HepG2 (cell line): ENCODE results near the gene SNAPIN. TPM values are rescaled to one million over a fixed set of nuclear protein-coding genes. Genes with fewer than 3 reads are reported as not detected.

ENCODE experiments used
- ETV6 ChIP-seq: sonication (generic); formaldehyde crosslinking; conservative IDR thresholded peaks from 2 replicates; pipeline ENCODE4 v1.4.0; 2020; ENCODE audit warnings: missing genetic modification reagents
- SOX5 ChIP-seq: IDR thresholded peaks from 2 replicates; pipeline ENCODE4 v1.6.1; 2016; ENCODE audit warnings: borderline replicate concordance
- ZFP1 ChIP-seq: IDR thresholded peaks from 2 replicates; pipeline ENCODE4 v1.6.1; 2016
- ZFX ChIP-seq: sonication (generic); formaldehyde crosslinking; IDR thresholded peaks from 2 replicates; pipeline ENCODE4 v1.4.0; 2020; ENCODE audit warnings: mild to moderate bottlenecking, low read depth, missing genetic modification reagents, moderate library complexity
- ZMYM3 ChIP-seq: sonication (generic); formaldehyde crosslinking; IDR thresholded peaks from 2 replicates; pipeline ENCODE4 v1.5.1; 2020; ENCODE audit warnings: mild to moderate bottlenecking, missing genetic modification reagents
- ZNF570 ChIP-seq: sonication (generic); formaldehyde crosslinking; IDR thresholded peaks from 2 replicates; pipeline ENCODE4 v1.4.0; 2020; ENCODE audit warnings: mild to moderate bottlenecking, missing genetic modification reagents, borderline replicate concordance
- polyA plus RNA-seq, 8 experiments: library from polyadenylated mRNA; depleted of rRNA in 3 of 8; stranded (reverse) in 7 of 8; unstranded in 1 of 8; fragments of >200 nt; fragmentation: Illumina TruSeq in 4 of 8; extraction: Trizol in 4 of 8; gene quantifications; 2 replicates each; pipeline versions ENCODE4 v1.2.1 to v1.2.3, GENCODE V29; 2011 to 2016; ENCODE audit warnings: low read depth in 4 of 8, missing spikeins in 1 of 8, mixed read lengths in 1 of 8; ENCODE audit not compliant: insufficient read depth in 1 of 8
- total RNA-seq, 5 experiments: library from RNA; depleted of rRNA; stranded (reverse); fragments of >200 nt; fragmentation: Illumina TruSeq; extraction: Trizol; gene quantifications; 2 replicates each; pipeline ENCODE4 v1.2.3, GENCODE V29; 2016; ENCODE audit warnings: low read depth in 1 of 5
- TF ChIP-seq, protein P1 (sequence below), 2 experiments: fragments of 450-650 bp in 1 of 2; sonication (generic) in 1 of 2; formaldehyde crosslinking in 1 of 2; IDR thresholded peaks; 2 replicates each; pipeline versions ENCODE4 v1.6.1 to v1.8.0; 2016 to 2022; ENCODE audit warnings: antibody characterized with exemption in 1 of 2, mild to moderate bottlenecking in 1 of 2, missing genetic modification reagents in 1 of 2
- TF ChIP-seq, protein P2 (sequence below): sonication (generic); formaldehyde crosslinking; IDR thresholded peaks from 2 replicates; pipeline ENCODE4 v1.5.1; 2020; ENCODE audit warnings: missing genetic modification reagents, mild to moderate bottlenecking, borderline replicate concordance
- TF ChIP-seq, protein P3 (sequence below): sonication (generic); formaldehyde crosslinking; IDR thresholded peaks from 2 replicates; pipeline ENCODE4 v1.4.0; 2020; ENCODE audit warnings: missing genetic modification reagents, mild to moderate bottlenecking, borderline replicate concordance
- TF ChIP-seq, protein P4 (sequence below): sonication (generic); formaldehyde crosslinking; IDR thresholded peaks from 2 replicates; pipeline ENCODE4 v1.8.0; 2022; ENCODE audit warnings: missing genetic modification reagents, mild to moderate bottlenecking, inconsistent platforms, borderline replicate concordance

SNAPIN gene
- total and polyA plus RNA-seq, 2 of the 13 experiments (the other 11 are each of a cell fraction or from before 2014, with no cell fraction given): 23.9 to 25.7 TPM

DNA sequence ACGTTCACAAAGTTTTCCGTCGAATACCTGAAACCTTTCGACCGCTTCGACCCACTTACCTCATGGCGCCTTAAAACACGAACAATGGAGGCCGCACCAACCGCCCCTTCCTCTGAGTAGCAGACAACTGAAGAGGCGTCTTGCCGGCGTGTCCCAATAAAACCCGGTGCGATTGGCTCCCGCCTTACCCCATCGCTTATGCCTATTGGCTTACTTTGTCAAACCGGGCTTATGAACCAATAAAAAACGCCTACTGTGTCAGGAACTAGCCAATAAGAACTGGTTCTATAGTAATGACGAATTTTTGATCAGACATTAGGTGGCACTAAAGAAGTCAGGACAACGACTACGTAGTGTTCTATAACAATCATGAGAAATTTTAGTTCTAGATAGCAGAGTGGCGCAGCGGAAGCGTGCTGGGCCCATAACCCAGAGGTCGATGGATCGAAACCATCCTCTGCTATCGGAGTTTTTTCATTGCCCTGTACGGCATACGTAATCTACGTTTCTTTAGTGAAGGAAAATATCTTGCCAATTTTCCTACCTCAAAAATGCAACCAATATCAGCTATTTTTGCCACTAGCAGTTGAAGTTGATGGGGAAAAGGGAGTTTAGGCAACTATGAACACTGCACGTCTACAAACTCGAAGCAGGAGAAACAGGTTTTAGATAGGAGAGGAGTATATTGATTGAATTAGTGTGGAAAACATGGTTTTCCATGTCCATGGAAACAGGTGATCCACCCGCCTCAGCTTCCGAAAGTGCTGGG, 12.5 kb downstream of the SNAPIN start, which contains the start of gene ILF2 (continued):
- TF ChIP-seq, protein P1, sequence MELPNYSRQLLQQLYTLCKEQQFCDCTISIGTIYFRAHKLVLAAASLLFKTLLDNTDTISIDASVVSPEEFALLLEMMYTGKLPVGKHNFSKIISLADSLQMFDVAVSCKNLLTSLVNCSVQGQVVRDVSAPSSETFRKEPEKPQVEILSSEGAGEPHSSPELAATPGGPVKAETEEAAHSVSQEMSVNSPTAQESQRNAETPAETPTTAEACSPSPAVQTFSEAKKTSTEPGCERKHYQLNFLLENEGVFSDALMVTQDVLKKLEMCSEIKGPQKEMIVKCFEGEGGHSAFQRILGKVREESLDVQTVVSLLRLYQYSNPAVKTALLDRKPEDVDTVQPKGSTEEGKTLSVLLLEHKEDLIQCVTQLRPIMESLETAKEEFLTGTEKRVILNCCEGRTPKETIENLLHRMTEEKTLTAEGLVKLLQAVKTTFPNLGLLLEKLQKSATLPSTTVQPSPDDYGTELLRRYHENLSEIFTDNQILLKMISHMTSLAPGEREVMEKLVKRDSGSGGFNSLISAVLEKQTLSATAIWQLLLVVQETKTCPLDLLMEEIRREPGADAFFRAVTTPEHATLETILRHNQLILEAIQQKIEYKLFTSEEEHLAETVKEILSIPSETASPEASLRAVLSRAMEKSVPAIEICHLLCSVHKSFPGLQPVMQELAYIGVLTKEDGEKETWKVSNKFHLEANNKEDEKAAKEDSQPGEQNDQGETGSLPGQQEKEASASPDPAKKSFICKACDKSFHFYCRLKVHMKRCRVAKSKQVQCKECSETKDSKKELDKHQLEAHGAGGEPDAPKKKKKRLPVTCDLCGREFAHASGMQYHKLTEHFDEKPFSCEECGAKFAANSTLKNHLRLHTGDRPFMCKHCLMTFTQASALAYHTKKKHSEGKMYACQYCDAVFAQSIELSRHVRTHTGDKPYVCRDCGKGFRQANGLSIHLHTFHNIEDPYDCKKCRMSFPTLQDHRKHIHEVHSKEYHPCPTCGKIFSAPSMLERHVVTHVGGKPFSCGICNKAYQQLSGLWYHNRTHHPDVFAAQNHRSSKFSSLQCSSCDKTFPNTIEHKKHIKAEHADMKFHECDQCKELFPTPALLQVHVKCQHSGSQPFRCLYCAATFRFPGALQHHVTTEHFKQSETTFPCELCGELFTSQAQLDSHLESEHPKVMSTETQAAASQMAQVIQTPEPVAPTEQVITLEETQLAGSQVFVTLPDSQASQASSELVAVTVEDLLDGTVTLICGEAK (IDR thresholded peaks at IDR 0.05): 0 out of 2 replicates have a peak, but pooled peaks have one; percentile 16
- TF ChIP-seq, protein P1 (CRISPR knock-in tag; IDR thresholded peaks at IDR 0.05): peak; percentile 36; the same call in 1 of the 2 replicates
- 0 out of 2 replicates have a peak, but pooled peaks have one; percentile 9 for TF ChIP-seq ZMYM3 (CRISPR knock-in tag)
- peak; percentile 86 for TF ChIP-seq ZFX (CRISPR knock-in tag)
- TF ChIP-seq ETV6 (CRISPR knock-in tag): no peak
- TF ChIP-seq, protein P2, sequence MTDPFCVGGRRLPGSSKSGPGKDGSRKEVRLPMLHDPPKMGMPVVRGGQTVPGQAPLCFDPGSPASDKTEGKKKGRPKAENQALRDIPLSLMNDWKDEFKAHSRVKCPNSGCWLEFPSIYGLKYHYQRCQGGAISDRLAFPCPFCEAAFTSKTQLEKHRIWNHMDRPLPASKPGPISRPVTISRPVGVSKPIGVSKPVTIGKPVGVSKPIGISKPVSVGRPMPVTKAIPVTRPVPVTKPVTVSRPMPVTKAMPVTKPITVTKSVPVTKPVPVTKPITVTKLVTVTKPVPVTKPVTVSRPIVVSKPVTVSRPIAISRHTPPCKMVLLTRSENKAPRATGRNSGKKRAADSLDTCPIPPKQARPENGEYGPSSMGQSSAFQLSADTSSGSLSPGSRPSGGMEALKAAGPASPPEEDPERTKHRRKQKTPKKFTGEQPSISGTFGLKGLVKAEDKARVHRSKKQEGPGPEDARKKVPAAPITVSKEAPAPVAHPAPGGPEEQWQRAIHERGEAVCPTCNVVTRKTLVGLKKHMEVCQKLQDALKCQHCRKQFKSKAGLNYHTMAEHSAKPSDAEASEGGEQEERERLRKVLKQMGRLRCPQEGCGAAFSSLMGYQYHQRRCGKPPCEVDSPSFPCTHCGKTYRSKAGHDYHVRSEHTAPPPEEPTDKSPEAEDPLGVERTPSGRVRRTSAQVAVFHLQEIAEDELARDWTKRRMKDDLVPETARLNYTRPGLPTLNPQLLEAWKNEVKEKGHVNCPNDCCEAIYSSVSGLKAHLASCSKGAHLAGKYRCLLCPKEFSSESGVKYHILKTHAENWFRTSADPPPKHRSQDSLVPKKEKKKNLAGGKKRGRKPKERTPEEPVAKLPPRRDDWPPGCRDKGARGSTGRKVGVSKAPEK (CRISPR knock-in tag): no peak
- TF ChIP-seq SOX5 (CRISPR knock-in tag): no peak; the same call in 1 of the 2 replicates
- no peak for TF ChIP-seq ZFP1 (CRISPR knock-in tag)
- TF ChIP-seq ZNF570: no peak
- TF ChIP-seq, protein P3, sequence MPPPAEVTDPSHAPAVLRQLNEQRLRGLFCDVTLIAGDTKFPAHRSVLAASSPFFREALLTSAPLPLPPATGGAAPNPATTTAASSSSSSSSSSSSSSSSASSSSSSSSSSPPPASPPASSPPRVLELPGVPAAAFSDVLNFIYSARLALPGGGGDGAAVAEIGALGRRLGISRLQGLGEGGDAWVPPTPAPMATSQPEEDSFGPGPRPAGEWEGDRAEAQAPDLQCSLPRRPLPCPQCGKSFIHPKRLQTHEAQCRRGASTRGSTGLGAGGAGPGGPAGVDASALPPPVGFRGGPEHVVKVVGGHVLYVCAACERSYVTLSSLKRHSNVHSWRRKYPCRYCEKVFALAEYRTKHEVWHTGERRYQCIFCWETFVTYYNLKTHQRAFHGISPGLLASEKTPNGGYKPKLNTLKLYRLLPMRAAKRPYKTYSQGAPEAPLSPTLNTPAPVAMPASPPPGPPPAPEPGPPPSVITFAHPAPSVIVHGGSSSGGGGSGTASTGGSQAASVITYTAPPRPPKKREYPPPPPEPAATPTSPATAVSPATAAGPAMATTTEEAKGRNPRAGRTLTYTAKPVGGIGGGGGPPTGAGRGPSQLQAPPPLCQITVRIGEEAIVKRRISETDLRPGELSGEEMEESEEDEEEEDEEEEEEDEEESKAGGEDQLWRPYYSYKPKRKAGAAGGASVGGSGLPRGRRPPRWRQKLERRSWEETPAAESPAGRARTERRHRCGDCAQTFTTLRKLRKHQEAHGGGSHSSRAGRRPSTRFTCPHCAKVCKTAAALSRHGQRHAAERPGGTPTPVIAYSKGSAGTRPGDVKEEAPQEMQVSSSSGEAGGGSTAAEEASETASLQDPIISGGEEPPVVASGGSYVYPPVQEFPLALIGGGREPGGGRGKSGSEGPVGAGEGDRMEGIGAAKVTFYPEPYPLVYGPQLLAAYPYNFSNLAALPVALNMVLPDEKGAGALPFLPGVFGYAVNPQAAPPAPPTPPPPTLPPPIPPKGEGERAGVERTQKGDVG (CRISPR knock-in tag): no peak
- TF ChIP-seq, protein P4, sequence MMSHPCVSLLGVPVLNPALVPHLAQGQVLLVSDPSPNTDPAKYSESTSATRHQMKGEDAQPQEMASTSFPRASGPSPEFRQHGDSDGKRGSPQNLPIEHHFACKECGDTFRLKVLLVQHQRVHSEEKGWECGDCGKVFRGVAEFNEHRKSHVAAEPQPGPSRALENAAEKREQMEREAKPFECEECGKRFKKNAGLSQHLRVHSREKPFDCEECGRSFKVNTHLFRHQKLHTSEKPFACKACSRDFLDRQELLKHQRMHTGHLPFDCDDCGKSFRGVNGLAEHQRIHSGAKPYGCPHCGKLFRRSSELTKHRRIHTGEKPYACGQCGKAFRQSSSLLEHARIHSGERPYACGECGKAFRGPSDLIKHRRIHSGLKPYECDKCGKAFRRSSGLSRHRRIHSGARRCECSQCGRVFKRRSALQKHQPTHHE: 0 out of 2 replicates have a peak, but pooled peaks have one; percentile 64
